Anterior cingulate cortex (tissue), 58 donors: Measurements from ENCODE around the gene EEFSEC.

ENCODE experiments used
- DNase-seq, 58 donors: peaks; one replicate each; lab custom pipeline; 2025; lab: John Stamatoyannopoulos, UW

Gene EEFSEC

DNA sequence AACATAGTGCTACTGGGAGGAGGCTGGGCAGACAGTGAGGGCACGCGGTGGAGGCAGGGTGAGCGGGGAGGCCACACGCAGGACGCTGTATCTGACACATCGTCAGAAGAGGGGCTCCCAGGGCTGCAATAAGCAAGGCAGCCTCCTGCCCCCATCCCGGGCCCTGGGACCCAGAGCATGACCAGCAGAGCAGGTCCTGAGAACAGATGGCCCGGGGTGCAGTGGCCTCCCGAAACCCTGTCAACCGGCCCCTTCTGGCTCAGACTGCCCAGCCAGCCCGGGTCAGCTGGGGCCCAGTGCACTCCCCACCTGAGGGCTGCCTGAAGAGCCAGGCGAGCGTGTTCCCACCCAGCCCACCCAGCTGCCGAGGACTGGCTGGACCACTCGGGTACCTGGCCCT is 276.0 kb downstream of the EEFSEC start:
- no peak for DNase-seq

GRCh38 chr3:128429751-128430150 is 276.5 kb downstream of the EEFSEC start:
- DNase-seq = no peak

DNA sequence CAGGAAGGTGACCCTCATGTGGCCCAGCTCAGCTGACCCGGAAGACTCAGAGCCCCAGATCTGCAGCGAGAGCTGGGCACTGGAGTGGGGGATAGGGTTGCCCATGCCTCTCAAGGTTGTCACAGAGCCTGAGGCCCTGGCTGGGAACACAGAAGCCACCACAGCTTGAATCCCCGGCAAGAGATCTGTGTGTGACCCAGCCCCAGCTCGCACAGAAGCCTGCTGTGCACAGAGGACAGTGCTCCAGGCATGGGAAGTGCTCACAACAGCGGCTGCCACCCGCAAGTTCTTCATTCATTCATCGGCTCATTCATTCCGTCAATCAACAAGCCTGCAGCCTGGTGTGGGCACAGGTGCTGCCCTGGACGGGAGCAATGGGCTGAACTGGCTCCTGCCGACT is 277.0 kb downstream of the EEFSEC start:
- DNase-seq = no peak

DNA sequence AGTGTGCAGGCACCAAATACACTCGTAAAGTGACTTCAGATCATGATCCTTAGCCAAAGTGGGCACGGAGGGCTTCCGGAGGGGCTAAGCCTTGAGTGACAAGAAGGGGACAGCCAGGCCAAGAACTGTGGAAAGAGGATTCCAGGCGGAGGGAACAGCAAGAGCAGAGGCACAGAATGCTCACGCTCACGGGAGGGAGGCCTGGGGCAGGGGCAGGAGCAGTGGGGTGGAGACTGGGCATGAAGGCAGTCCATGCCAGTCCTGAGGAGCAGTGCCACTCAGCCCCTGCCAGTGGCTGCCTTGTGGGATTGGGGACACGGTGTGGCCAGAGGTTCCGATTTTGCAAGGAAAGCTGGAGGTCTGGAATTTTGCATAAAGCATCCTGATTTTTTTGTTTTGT is 277.4 kb downstream of the EEFSEC start:
- no peak for DNase-seq

DNA sequence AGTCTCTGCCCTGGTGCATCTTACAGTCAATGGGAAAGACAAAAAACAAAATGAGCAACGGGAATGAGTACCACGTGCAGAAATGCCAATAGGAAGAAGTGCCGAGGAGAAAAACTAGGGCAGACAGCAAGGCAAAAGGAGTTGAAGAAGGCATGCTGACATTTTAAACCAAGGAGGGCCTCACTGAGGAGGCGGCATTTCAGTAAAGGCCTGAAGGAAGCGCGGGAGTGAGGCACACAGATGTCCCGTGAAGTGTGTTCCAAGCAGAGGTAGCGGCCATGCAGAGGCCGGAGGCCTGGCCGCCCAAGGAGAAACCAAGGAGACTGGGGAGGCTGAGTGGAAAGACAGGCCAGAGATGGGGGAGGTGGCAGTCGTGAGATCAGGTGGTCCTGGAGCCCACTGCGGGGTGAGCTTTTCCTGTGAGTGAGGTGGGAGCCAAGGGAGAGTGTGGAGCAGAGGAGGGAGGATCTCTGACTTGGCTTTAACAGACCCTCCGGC is 278.6 kb downstream of the EEFSEC start:
- DNase-seq = no peak

DNA sequence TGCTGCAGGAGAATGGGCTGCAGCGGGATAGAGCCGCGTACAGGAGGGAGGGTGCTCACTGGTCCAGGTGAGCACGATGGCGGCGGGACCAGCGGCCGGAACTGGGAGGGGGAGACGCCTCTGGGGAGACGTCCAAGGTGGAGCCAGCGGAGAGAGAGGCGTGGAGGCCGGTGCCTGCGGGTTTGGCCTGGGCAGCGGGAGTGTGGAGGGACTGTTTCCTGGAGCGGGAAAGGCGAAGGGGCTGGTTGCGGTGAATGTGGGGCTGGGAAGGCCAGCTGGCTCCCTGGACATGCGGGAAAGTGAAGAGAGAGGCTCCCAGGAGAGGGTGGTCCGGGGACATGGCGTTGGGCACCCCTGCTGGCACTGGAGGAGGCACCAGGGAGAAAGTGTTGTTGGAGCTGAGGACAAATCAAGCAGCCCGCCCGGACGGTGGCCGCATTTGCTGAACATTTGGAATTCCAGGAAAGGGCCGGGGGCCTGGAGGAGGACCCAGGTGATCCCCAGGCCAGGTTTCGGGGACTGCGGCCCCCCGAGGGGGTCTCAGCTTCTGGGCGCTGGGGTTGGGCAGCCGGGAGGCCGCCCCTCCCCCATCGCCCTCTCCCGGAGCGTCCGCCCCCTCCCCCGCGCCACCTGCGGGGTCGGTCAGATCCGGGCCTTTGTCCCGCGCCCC is 279.2 kb downstream of the EEFSEC start:
- no peak for DNase-seq

DNA sequence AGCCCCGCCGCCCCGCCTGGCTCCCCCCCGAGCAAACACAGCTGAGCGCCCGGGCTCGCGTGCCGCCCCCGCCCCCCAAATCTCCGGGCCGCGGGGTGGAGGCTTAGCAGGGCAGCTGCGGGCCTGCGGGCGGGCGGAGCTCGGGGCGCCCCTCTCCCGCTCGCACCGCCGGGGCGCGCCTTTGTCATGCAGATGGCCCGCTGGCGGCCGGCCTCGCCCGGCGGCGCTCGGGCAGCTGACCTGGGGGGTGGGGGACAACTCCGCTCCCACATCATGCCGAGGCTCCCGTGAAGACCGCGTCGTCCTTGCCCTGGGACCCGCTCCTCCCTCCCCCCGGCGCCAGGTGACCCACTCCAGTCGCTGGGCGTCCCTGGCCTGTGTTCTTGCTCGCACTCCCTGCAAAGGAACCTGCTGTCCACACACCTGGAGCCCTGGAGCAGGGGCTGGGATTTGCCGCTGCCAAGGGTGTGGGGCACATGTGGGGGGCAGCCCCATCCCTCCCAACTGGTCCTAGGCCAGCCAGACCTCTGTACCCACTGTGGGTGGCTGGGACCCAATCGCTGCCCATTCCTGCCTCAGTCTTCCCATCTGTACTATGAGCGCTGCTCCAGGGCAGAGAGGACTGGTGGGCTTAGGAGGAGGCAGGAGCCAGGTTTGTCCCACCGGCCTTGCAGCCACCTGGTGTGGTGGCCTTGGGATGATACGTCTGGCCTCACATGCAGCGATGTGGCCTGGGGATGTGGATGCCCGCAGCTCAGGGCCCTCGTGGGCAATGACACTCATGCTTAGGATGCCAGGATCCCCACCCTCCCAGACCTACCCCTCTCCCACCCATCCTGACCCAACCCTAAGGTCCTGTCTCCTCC is 279.9 kb downstream of the EEFSEC start:
- no peak for DNase-seq

DNA sequence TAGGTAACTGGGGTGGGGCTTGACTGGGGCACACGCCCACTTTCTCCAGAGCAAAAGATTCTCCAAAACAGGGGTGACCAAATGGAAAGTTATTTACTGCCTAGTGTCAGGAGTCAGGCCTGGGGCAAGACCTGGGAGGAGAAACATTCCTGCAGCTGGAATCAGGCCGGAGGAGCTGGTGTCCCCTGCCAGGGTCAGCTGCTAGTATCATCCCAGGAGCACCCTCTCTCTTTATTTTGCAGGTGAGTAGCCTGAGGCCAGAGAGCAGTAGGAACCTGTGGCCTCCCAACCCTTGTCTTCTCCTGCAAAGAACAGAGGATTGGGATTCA is 280.5 kb downstream of the EEFSEC start:
- DNase-seq = no peak

DNA sequence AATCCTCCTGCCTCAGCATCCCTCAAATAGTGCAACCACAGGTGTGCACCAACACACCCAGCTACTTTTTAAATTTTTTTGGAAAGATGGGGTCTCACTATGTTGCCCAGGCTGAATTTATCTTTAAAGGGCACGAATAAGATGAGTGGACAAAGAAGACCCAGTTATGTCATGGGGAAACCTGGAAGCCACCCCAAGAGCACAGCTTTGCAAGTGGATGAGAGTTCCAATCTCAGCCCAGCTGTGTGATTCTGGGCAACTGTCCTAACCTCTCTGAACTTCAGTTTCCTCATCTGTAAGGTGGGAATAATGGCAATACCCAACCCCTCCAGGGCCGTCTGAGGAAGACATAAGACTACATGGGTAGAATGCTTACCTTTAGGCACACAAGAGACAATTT is 281.2 kb downstream of the EEFSEC start:
- no peak for DNase-seq

GRCh38 chr3:128435058-128435457 is 281.8 kb downstream of the EEFSEC start:
- DNase-seq = no peak

GRCh38 chr3:128435561-128435960 is 282.3 kb downstream of the EEFSEC start:
- no peak for DNase-seq

DNA sequence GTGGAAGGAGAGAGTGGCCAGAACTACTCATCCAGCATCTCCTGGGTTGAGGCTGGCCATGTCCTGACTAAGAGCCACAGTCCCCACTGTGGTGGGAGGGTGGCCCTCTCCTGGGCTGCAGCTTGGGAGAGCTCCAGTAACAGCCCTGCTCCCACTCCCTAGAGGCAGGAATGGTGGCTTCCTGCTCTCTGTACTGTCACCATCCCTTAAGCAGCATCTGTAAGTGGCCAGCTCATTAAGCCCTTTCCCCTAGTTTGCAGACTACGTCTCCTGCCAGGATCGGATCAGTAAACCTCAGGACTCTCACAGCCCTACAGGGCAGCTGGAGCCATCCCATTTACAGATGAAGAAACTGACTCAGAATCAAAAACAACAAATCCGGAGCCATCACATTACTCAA is 282.9 kb downstream of the EEFSEC start:
- no peak for DNase-seq

DNA sequence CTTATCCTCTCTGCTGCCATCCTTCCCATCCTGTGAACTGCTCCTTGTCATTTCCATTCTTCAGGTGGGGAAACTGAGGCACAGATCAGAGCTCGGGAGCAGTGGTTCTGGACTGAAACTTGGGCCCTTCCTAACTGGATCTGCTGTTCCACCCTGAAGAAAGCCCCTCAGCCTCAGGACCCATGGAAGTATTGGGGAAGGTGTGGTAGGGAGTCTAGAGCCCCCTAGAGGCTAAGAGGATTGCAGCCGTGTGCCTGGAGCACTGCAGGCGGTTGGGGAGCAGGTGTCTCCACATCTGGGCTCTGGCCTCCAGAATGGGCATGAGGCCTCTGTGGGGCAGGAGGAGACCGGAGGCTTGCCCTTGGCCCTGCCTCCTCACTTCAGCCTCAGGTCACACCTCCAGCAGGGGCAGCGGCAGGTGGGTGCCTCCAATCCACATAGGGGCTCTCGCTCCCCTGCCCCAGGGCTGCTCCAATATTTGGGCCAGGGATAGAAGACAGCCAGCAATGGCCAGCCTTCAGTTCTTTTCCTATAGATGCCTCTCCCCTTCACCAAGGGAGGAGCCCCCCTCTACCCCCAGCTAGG is 285.3 kb downstream of the EEFSEC start:
- no peak for DNase-seq

DNA sequence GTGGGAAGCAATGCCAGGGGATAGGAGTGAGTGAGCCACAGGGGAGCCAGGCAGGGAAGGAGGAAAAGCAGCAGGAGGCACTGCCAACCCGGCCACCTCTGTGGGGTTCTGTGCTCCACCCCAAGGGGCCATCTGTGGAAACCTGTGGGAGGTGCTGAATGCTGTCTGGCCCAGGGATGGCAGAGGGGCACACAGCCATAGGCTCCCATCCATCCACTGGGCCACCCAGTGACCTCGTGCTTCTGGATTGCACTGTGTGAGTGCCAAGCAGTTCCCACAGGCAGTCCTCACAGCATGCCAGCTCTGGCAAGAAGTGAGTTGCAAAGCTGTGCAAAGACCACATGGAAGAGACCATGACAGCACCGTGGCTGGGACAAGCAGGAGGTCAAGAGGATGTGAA is 285.9 kb downstream of the EEFSEC start:
- no peak for DNase-seq

- no peak for DNase-seq
Measured at GRCh38 chr3:128442070-128442469, 288.8 kb downstream of the EEFSEC start.

- DNase-seq = no peak
Measured at GRCh38 chr3:128442949-128443348, 289.7 kb downstream of the EEFSEC start.

DNA sequence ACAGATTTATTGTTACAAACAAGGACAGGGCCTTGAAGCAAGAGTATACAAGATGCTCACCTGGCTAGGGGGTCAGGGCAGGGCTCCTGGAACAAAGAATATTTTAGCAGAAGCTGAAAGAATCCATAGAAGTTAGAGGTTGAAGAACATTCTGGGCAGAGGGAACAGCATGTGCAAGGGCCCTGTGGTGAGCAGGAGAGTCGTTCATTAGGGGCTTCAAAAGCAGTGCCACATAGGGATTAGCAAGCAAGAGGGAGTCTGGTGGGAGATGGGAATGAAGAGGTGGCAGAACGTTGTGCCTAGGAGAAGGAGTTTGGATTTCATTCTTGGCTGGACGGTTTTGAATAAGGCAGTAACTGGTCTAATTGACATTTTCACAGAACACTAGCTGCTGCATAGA is 290.5 kb downstream of the EEFSEC start:
- no peak for DNase-seq

DNA sequence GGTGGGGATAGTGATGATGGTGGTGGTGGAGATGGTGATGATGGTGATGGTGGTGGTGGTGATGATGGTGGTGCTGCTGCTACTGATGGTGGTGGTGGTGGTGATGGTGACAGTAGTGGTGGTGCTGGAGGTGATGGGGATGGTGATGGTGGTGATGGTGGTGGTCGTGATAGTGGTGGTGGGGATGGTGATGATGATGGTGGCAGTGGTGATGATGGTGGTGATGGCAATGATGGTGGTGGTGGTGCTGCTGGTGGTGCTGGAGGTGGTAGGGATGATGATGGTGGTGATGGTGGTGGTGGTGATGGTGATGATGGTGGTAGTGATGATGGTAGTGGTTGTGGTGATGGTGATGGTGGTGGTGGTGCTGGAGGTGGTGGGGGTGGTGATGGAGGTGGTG is 292.1 kb downstream of the EEFSEC start:
- no peak for DNase-seq

DNA sequence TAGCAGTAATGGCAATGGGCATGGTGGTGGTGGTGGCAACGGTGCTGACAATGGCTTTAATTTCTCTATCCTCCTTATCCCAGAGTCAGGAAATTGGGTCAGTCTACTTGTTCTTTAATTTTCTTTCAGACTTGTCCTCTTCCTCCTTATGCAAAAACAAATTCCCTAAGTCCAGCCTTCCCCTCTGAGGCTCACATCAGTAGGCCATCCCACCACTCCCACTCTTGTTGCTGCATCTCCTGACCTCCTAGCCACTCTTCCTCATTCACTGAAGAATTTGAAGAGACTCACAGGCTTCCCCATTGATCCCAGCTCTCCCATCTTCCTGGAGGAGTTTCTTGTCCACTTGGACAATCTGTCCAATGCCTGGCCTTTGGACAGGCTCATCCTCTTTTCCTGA is 293.5 kb downstream of the EEFSEC start:
- no peak for DNase-seq

- no peak for DNase-seq
Measured at GRCh38 chr3:128447561-128448013, 294.3 kb downstream of the EEFSEC start.

GRCh38 chr3:128448491-128448890 is 295.2 kb downstream of the EEFSEC start:
- DNase-seq = no peak
